Measurements from ENCODE around the gene SURF6. TPM values are rescaled to one million over a fixed set of nuclear protein-coding genes. Genes with fewer than 3 reads are reported as not detected.
"Not testable (repeated sequence)": the region's sequence is repeated elsewhere in the genome, so short reads cannot be mapped to it uniquely, and the experiment has no call there.

Gene SURF6
- total RNA-seq, 2 experiments from 2014 or later: 19.2 to 27.8 TPM

- Histone ChIP-seq H3K4me3 (ENCODE audit: low read depth, low read length, poor library complexity, severe bottlenecking) (no peak overlapping the region), H3K4me1 (ENCODE audit: insufficient read depth, low read length, poor library complexity, severe bottlenecking) (no peaks in the 10 kb centered on the region), H3K9me3 (ENCODE audit: low read length) (peaks cover 6% of the 10 kb centered on the region; the same call in 1 of the 2 replicates), H3K36me3 (ENCODE audit: insufficient read depth, low read length) (no peaks in the 10 kb centered on the region), H4K20me1 (ENCODE audit: insufficient read depth, low read length) (no peaks in the 10 kb centered on the region), H3K27ac (ENCODE audit: low read depth, low read length, poor library complexity, severe bottlenecking) (no peak overlapping the region), H2AFZ (ENCODE audit: low read length) (no peak overlapping the region), H3K9me2 (ENCODE audit: insufficient read depth, low read length) (no peaks in the 10 kb centered on the region), H3K4me2 (ENCODE audit: low read length) (no peak overlapping the region), H3K79me2 (ENCODE audit: insufficient read depth, low read depth, low read length) (no peaks in the 10 kb centered on the region)
- BruUV-seq (replicated peaks): no TSS peak
- no peak for DNase-seq (ENCODE audit: low spot score)
- no peak for TF ChIP-seq CTCF (conservative IDR thresholded peaks at IDR 0.05; ENCODE audit: low read length)
- no peak for TF ChIP-seq EZH2phosphoT487 (IDR thresholded peaks at IDR 0.05; ENCODE audit: borderline replicate concordance, low read depth, low read length)
- ChIA-PET CTCF (ENCODE audit: unreplicated experiment) (no interaction called here), POLR2A (no interaction called here)
- intact Hi-C loops (cut with micrococcal nuclease; ENCODE audit: unreplicated experiment): no loop called here
Measured at GRCh38 chr9:133285252-133285775, 50.7 kb downstream of the SURF6 start.

GRCh38 chr9:133284362-133284761 is 51.6 kb downstream of the SURF6 start:
- no peak for TF ChIP-seq EZH2phosphoT487 (IDR thresholded peaks at IDR 0.05; ENCODE audit: borderline replicate concordance, low read depth, low read length)
- TF ChIP-seq CTCF (conservative IDR thresholded peaks at IDR 0.05; ENCODE audit: low read length): no peak
- ChIA-PET CTCF (ENCODE audit: unreplicated experiment) (no interaction called here), POLR2A (no interaction called here)
- no peak overlapping the region for H3K27ac ChIP-seq (ENCODE audit: low read depth, low read length, poor library complexity, severe bottlenecking)
- H2AFZ ChIP-seq (ENCODE audit: low read length): no peak overlapping the region
- H3K4me3 ChIP-seq (ENCODE audit: low read depth, low read length, poor library complexity, severe bottlenecking): no peak overlapping the region
- H3K36me3 ChIP-seq (ENCODE audit: insufficient read depth, low read length): no peaks in the 10 kb centered on the region
- 0 out of 2 replicates have a peak, but pooled peaks cover 3% of the 10 kb centered on the region for H3K9me3 ChIP-seq (ENCODE audit: low read length)
- no peak overlapping the region for H3K4me2 ChIP-seq (ENCODE audit: low read length)
- no peaks in the 10 kb centered on the region for H3K79me2 ChIP-seq (ENCODE audit: insufficient read depth, low read depth, low read length)
- BruUV-seq (replicated peaks): no TSS peak
- DNase-seq (ENCODE audit: low spot score): no peak
- H3K4me1 ChIP-seq (ENCODE audit: insufficient read depth, low read length, poor library complexity, severe bottlenecking): no peaks in the 10 kb centered on the region
- intact Hi-C loops (cut with micrococcal nuclease; ENCODE audit: unreplicated experiment): no loop called here
- no peaks in the 10 kb centered on the region for H3K9me2 ChIP-seq (ENCODE audit: insufficient read depth, low read length)
- H4K20me1 ChIP-seq (ENCODE audit: insufficient read depth, low read length): no peaks in the 10 kb centered on the region

GRCh38 chr9:133283255-133284032 is 52.5 kb downstream of the SURF6 start:
- H3K4me2 ChIP-seq (ENCODE audit: low read length); H3K79me2 ChIP-seq (ENCODE audit: insufficient read depth, low read depth, low read length); DNase-seq (ENCODE audit: low spot score); H3K4me1 ChIP-seq (ENCODE audit: insufficient read depth, low read length, poor library complexity, severe bottlenecking); H4K20me1 ChIP-seq (ENCODE audit: insufficient read depth, low read length); intact Hi-C loops (cut with micrococcal nuclease; ENCODE audit: unreplicated experiment); BruUV-seq (replicated peaks); POLR2A ChIA-PET; H3K9me3 ChIP-seq (ENCODE audit: low read length); H3K9me2 ChIP-seq (ENCODE audit: insufficient read depth, low read length); H3K4me3 ChIP-seq (ENCODE audit: low read depth, low read length, poor library complexity, severe bottlenecking); H3K27ac ChIP-seq (ENCODE audit: low read depth, low read length, poor library complexity, severe bottlenecking); H2AFZ ChIP-seq (ENCODE audit: low read length); CTCF ChIA-PET (ENCODE audit: unreplicated experiment); H3K36me3 ChIP-seq (ENCODE audit: insufficient read depth, low read length): not testable (repeated sequence)

All from OCI-LY7 (cell line).